Esophagus muscularis mucosa (tissue), 4 donors: ENCODE measurements around the gene HSPB8. TPM values are rescaled to one million over a fixed set of nuclear protein-coding genes. Genes with fewer than 3 reads are reported as not detected.

ENCODE experiments used
- DNase-seq: peaks from one replicate; pipeline ENCODE4 v3.0.0-alpha.2; 2017; ENCODE audit errors: extremely low spot score
- H3K27ac ChIP-seq, 4 donors: fragments of 200-600 bp; sonication (generic); replicated peaks in 1 of 4; 1 replicate in 3 of 4; 2 replicates in 1 of 4; pipeline ENCODE4 v1.5.1; 2016 to 2019; ENCODE audit warnings: mild to moderate bottlenecking in 1 of 4
- H3K27me3 ChIP-seq, 4 donors: fragments of 200-600 bp; sonication (generic); one replicate each; pipeline versions ENCODE4 v1.5.1 to v1.6.0; 2016 to 2019
- H3K36me3 ChIP-seq, 4 donors: fragments of 200-600 bp; sonication (generic); one replicate each; pipeline ENCODE4 v1.5.1; 2016 to 2019
- H3K4me1 ChIP-seq, 4 donors: fragments of 200-600 bp; sonication (generic); one replicate each; pipeline ENCODE4 v1.5.1; 2016 to 2019
- H3K4me3 ChIP-seq, 4 donors: fragments of 200-600 bp; sonication (generic); 1 replicate in 2 of 4; 2 replicates in 2 of 4; pipeline ENCODE4 v1.5.1; 2016 to 2019; ENCODE audit warnings: mild to moderate bottlenecking in 4 of 4, moderate library complexity in 1 of 4
- H3K9me3 ChIP-seq, 4 donors: fragments of 200-600 bp; sonication (generic); 1 replicate in 3 of 4; 2 replicates in 1 of 4; pipeline ENCODE4 v1.5.1; 2016 to 2019
- EP300 ChIP-seq: sonication (generic); formaldehyde crosslinking; IDR thresholded peaks from one replicate; pipeline ENCODE4 v1.6.1; 2017; ENCODE audit warnings: antibody characterized with exemption
- POLR2A ChIP-seq: fragments of 450-650 bp; IDR thresholded peaks from one replicate; pipeline ENCODE4 v1.6.1; 2017; ENCODE audit warnings: antibody characterized with exemption, moderate library complexity, mild to moderate bottlenecking, low read depth
- POLR2AphosphoS5 ChIP-seq, 2 donors: sonication (generic); formaldehyde crosslinking; IDR thresholded peaks; one replicate each; pipeline ENCODE4 v1.6.1; 2017; ENCODE audit warnings: antibody characterized with exemption in 2 of 2
- WGBS: methylation state at CpG from one replicate; pipeline ENCODE4 v1.1.5; 2018; 5-methylcytosine and 5-hydroxymethylcytosine counted together
- intact Hi-C: fragments of 100-400 bp; cut with DNase I; formaldehyde crosslinking; loops from one replicate; pipeline ENCODE4 v1.15.1; 2023
- total RNA-seq, 4 donors: library from RNA; depleted of rRNA; stranded (reverse); fragments of >200 nt; gene quantifications; one replicate each; pipeline versions ENCODE4 v1.1.0 to v1.2.1, GENCODE V29; 2016
- TF ChIP-seq, protein P1 (sequence below), 3 experiments: fragments of 200-600 bp in 2 of 3; fragments of 450-650 bp in 1 of 3; sonication (generic) in 2 of 3; IDR thresholded peaks; one replicate each; pipeline ENCODE4 v1.5.1; 2017 to 2019; ENCODE audit warnings: antibody characterized with exemption in 3 of 3, mild to moderate bottlenecking in 2 of 3, moderate library complexity in 1 of 3

The HSPB8 gene, protein sequence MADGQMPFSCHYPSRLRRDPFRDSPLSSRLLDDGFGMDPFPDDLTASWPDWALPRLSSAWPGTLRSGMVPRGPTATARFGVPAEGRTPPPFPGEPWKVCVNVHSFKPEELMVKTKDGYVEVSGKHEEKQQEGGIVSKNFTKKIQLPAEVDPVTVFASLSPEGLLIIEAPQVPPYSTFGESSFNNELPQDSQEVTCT
- 100 to 1,000 TPM; 416 to 573 (median 443) TPM for total RNA-seq

- H3K36me3 ChIP-seq = no peaks in the 10 kb centered on the region
- peak within 1 kb of the TSS; percentile 86 to 98 (median 96) for H3K27ac ChIP-seq
- peaks cover 24 to 63% (median 44%) of the 10 kb centered on the region in 4 donors for H3K4me1 ChIP-seq
- intact Hi-C loops = loop anchor here (5.0 kb wide), 2 partner anchors 149 to 234 kb away; no protein-coding TSS in a partner anchor
- no peaks in the 10 kb centered on the region for H3K9me3 ChIP-seq
- DNase-seq = peak; percentile 97
- peak; percentile 96 to 99 for TF ChIP-seq POLR2AphosphoS5 (IDR thresholded peaks at IDR 0.05)
- TF ChIP-seq, protein P1, sequence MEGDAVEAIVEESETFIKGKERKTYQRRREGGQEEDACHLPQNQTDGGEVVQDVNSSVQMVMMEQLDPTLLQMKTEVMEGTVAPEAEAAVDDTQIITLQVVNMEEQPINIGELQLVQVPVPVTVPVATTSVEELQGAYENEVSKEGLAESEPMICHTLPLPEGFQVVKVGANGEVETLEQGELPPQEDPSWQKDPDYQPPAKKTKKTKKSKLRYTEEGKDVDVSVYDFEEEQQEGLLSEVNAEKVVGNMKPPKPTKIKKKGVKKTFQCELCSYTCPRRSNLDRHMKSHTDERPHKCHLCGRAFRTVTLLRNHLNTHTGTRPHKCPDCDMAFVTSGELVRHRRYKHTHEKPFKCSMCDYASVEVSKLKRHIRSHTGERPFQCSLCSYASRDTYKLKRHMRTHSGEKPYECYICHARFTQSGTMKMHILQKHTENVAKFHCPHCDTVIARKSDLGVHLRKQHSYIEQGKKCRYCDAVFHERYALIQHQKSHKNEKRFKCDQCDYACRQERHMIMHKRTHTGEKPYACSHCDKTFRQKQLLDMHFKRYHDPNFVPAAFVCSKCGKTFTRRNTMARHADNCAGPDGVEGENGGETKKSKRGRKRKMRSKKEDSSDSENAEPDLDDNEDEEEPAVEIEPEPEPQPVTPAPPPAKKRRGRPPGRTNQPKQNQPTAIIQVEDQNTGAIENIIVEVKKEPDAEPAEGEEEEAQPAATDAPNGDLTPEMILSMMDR (IDR thresholded peaks at IDR 0.05) = peak in 1 of 3 experiments; percentile 8
- TF ChIP-seq POLR2A = peak; percentile 99
- no peak for TF ChIP-seq EP300
- WGBS = 5% methylated on average over 20 of the region's 33 CpGs
- peak within 1 kb of the TSS; percentile 68 to 90 (median 73) for H3K4me3 ChIP-seq
- H3K27me3 ChIP-seq = peaks cover 0 to 5% (median 2%) of the 10 kb centered on the region in 4 donors
Measured at GRCh38 chr12:119178544-119179334, at the start of gene HSPB8. Gene HSPB8, plus strand, starts transcription at chr12:119178931. Its CDS starts 382 bp downstream, at chr12:119179313.

- 70% methylated on average over 3 of the region's 3 CpGs for WGBS
- peaks cover 0 to 23% (median 5%) of the 10 kb centered on the region in 4 donors for H3K9me3 ChIP-seq
- H3K4me3 ChIP-seq = no peak overlapping the region
- TF ChIP-seq EP300 (no peak), POLR2AphosphoS5 (IDR thresholded peaks at IDR 0.05) (no peak), POLR2A (no peak)
- TF ChIP-seq, protein P1 (IDR thresholded peaks at IDR 0.05) = no peak
- intact Hi-C loops = loop anchor here (10.0 kb wide), 1 partner anchor 105 kb away; no protein-coding TSS in a partner anchor
- H3K27ac ChIP-seq = no peak overlapping the region
- no peak for DNase-seq
- H3K4me1 ChIP-seq = no peaks in the 10 kb centered on the region
- H3K36me3 ChIP-seq = no peaks in the 10 kb centered on the region
- no peaks in the 10 kb centered on the region for H3K27me3 ChIP-seq
Measured at GRCh38 chr12:119129827-119130434, 48.8 kb upstream of the HSPB8 start.

DNA sequence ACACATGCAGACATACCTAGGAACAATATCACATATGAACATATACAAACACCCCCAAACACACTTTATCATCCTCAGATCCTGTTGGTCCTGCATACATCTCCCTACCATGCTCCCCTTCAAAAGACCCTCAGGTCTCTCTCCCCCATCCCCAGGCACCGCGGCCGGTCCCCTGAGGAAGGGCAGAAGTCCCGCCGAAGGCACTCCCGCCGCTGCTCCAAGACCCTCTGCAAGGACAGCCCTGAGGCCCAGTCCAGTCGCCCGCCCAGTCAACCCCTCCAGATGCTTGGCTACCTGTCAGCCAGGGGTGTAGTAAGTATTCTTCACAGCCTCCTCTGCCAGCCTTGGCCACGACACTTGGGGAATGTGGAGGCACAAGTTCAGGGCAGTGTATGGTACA lies 48.2 kb upstream of the HSPB8 start:
- H3K4me3 ChIP-seq = no peak overlapping the region
- no peak overlapping the region for H3K27ac ChIP-seq
- DNase-seq = no peak
- H3K4me1 ChIP-seq = no peaks in the 10 kb centered on the region
- TF ChIP-seq POLR2AphosphoS5 (IDR thresholded peaks at IDR 0.05) (no peak), POLR2A (no peak), EP300 (no peak)
- TF ChIP-seq, protein P1 (IDR thresholded peaks at IDR 0.05) = no peak
- H3K9me3 ChIP-seq = peaks cover 0 to 23% (median 5%) of the 10 kb centered on the region in 4 donors
- WGBS = 96% methylated on average over 10 of the region's 10 CpGs
- no peaks in the 10 kb centered on the region for H3K27me3 ChIP-seq
- intact Hi-C loops = no loop called here
- H3K36me3 ChIP-seq = no peaks in the 10 kb centered on the region

DNA sequence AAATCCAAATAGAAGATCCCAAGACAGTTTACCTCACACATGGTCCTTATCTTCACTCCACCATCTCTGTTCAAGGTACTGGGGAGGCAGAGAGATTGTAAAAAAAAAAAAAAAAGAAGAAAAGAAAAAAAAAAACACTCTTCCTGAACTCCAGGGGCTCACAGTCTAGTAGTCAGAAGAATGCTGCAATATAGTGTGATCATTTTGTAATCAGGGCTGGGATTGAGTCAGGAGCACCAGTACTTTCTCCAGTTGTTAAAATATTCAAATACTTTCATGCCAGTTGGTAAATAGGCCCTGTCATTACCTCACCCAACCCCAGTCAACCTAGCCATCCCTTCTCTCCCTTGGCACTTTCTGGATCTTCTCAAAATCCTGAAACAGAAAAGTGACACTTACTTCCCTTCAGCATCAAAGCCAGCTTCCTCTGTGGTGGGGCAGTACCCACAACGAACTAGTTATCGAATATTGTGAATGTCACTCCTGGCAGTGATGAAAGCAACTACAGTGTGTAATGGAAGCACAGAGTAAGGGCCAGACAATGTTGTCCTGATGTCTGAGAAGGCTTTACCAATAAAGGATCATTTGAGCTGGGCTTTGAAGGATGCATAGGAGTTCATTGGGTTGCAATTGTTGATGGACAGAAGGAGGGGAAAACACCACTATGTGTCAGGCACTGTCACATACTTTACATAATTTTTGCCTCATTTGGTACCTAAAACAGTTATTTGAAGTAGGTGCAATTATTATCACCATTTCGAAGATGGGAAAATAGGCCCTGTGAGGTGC lies 44.3 kb upstream of the HSPB8 start:
- no peak for DNase-seq
- H3K27me3 ChIP-seq = no peaks in the 10 kb centered on the region
- no peak overlapping the region for H3K4me3 ChIP-seq
- no peaks in the 10 kb centered on the region for H3K36me3 ChIP-seq
- TF ChIP-seq, protein P1 (IDR thresholded peaks at IDR 0.05) = no peak
- no peak for TF ChIP-seq EP300
- TF ChIP-seq POLR2A = no peak
- no peak for TF ChIP-seq POLR2AphosphoS5 (IDR thresholded peaks at IDR 0.05)
- no peak overlapping the region for H3K27ac ChIP-seq
- intact Hi-C loops = no loop called here
- WGBS = 85% methylated on average over 3 of the region's 3 CpGs
- no peaks in the 10 kb centered on the region for H3K4me1 ChIP-seq
- H3K9me3 ChIP-seq = peaks cover 0 to 23% (median 5%) of the 10 kb centered on the region in 4 donors
